Mammary epithelial cell (primary cell): ENCODE measurements around the gene CCDC172.
"Not testable (repeated sequence)": the region's sequence is repeated elsewhere in the genome, so short reads cannot be mapped to it uniquely, and the experiment has no call there.

Source experiments
- CTCF ChIP-seq, 2 donors: IDR thresholded peaks in 1 of 2; conservative IDR thresholded peaks in 1 of 2; 2 replicates each; pipeline ENCODE4 v1.5.1; 2011 to 2012; ENCODE audit warnings: inconsistent platforms in 2 of 2, low read length in 2 of 2, mild to moderate bottlenecking in 2 of 2, control low read depth in 1 of 2, low read depth in 1 of 2; ENCODE audit not compliant: insufficient read depth in 1 of 2; ENCODE audit errors: extremely low read depth in 1 of 2
- EZH2 ChIP-seq: IDR thresholded peaks from 2 replicates; pipeline ENCODE4 v1.6.1; 2012; ENCODE audit warnings: low read length, inconsistent platforms, borderline replicate concordance

- not testable (repeated sequence) for TF ChIP-seq CTCF (conservative IDR thresholded peaks at IDR 0.05 in 1 of 2, IDR thresholded peaks at IDR 0.05 in 1 of 2; ENCODE audit: extremely low read depth in 1 of 2, insufficient read depth in 1 of 2, low read depth in 1 of 2, low read length in 2 of 2); EZH2
Observed at GRCh38 chr10:116393246-116393831, 69.1 kb downstream of the CCDC172 start.
